ENCODE results near the gene SPRR3. TPM values are rescaled to one million over a fixed set of nuclear protein-coding genes. Genes with fewer than 3 reads are reported as not detected.

Gene SPRR3, protein sequence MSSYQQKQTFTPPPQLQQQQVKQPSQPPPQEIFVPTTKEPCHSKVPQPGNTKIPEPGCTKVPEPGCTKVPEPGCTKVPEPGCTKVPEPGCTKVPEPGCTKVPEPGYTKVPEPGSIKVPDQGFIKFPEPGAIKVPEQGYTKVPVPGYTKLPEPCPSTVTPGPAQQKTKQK
- total RNA-seq: not detected

DNA sequence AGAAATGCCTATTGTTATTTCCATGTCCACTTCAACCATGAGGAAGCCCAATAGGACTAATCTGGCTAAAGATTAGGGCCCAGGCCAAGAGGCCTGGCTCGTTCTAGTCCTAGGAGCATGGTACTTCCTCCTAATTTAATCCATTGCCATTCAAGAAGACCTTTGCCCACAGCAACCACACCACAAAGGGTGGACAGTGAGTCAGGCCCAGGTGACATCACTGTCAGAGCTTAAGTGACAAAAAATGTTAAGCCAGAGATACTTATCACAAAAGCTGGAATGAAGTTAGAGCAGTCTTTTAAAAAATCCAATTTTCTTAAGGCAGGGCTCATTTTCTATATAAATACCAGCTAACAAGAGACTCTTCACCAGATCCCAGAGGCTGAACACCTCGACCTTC, at the start of gene SPRR3:
Gene SPRR3, plus strand, starts transcription at position 368 of the 400 bp plus-strand sequence. CDS start 1,272 bp downstream, outside the sequence.
- no peak for DNase-seq (ENCODE audit: low spot score)
- no peak for ATAC-seq

DNA sequence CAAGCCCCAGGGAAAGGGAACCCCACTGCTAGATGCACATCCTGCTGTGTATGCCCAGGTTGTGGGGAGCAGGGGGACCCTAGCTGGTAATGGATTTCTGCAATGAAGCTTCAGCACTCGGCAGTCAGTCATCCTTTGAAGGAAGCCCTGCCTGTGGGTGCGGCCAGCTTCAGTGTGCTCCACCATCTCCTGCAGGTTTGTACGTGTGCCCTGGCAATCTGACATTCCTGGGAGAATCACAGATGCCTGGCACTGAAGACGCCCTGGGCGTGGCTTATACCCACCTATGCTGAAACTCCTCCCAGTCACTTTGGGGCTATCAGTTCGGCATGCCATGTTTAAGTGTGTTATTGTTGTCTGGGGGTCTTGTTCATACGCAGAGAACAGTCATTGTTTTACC, 47.8 kb upstream of the SPRR3 start:
- ATAC-seq: no peak
- DNase-seq (ENCODE audit: low spot score): no peak

DNA sequence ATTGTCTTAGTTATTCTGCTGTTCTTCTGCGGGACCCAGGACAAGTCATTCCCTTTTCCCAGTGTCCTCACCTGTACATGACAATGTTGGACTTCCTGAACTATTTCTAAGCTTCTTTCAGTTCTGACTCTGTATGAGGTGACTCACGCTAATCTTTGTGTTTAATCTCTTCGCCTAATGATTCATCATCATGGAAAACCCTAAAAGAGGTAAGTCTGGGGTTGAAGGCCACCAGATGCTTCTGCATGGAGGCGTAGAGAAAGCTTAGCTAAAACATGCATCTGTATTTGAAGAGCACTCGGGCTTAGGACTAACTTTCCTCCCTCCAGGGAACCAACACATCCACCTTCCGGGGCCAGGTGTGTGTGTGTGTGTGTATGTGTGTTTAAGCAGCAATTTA, 47.1 kb upstream of the SPRR3 start:
- ATAC-seq: no peak

DNA sequence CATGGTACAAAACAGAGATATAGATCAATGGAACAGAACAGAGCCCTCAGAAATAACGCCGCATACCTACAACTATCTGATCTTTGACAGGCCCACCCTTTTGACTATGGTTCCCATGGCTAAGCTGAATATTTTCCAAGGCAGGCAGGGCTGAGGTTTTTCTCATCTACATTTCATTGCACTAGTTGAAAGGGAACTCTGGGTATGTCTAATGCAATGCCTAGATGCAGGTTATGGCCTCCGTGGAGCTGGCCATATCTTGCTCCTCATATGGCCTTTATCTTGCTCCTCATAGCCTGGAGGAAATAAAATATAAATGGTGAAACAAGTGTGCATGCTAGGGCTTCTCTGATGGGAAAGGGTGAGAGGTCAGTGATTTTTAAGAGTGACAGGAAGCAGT, 44.0 kb upstream of the SPRR3 start:
- DNase-seq (ENCODE audit: low spot score): no peak
- no peak for ATAC-seq

More for the DNA sequence above, 47.1 kb upstream of the SPRR3 start:
- no peak for DNase-seq (ENCODE audit: low spot score)

DNA sequence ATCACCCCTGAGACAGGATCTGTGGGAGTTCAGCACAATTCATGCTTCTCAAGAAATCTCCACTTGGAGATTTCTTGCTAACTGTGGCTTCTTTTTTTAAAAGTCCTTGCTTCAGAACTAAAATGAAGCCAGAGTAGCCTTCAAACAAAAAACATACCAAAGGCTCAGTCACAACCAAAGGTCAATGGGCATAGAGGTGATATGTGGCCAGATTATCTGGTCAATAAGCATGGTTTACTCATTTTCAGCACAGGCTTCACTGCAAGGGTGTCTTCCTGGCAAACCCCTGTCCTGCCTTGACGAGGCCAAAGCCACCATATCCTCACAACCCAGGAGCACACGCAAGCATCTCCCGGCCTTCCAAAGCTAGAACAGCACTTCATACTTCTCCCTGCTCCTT, 42.3 kb upstream of the SPRR3 start:
- DNase-seq (ENCODE audit: low spot score) (no peak), ATAC-seq (peak; percentile 76)

DNA sequence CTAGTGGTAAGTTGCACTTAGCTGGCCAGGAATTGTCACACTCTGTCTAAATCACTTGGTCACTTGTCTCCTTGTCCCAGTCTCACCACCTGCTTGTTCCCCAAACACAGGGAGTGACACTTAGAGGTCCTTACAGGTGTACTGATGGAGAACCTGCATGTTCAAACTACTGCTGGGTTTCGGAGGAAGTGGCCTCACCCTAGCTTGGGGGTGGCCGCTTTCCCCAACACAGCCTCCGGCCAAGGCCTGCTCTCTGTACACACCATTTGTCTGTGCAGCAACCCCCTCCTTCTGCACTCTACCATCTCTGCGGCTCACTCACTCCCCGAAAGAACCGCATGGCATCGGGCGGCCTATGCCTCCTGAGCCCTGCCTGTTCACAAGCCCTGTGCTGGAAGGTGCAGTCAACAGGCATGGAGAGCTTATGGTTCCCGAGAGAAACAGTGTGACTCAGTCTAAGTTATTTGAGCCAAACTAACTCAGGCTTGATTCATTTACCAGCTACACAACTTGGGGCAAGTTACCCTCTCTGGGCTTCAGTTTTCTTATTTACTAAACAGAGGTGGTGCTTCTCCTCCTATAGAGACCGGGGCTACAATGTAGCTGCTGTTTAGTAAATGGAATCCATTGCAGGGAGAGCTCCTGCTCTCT, 41.6 kb upstream of the SPRR3 start:
- ATAC-seq (peak; percentile 8), DNase-seq (ENCODE audit: low spot score) (no peak)

DNA sequence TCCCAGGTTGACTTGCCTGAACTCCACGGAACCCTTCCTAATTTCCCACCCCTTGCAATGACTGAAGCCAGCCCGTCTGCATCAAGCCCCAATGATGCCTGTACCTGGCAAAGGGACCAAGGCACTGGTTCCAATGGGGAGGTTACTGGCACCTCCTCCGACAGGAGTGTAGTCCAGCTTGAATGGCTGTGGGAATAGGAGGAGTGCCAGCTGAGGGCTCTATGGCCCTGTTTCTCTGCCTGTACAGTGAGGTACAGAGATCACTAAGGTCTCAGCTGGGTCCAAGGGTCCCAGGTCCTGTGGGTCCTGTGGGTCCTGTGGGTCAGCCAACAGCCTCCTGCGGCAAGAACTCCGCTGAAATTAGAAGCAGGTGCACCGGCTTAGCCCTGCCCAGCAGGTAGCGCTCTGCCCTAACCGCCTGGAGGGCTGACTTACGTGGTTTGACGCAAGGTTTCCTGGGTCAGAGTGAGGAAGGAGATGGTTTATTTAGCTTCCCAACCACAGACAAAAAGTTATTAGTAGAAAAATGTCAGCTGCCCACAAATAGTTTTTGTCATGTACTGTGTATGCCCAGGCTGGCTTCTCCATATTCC, 41.0 kb upstream of the SPRR3 start:
- DNase-seq (ENCODE audit: low spot score) (peak; percentile 76), ATAC-seq (peak; percentile 88)

DNA sequence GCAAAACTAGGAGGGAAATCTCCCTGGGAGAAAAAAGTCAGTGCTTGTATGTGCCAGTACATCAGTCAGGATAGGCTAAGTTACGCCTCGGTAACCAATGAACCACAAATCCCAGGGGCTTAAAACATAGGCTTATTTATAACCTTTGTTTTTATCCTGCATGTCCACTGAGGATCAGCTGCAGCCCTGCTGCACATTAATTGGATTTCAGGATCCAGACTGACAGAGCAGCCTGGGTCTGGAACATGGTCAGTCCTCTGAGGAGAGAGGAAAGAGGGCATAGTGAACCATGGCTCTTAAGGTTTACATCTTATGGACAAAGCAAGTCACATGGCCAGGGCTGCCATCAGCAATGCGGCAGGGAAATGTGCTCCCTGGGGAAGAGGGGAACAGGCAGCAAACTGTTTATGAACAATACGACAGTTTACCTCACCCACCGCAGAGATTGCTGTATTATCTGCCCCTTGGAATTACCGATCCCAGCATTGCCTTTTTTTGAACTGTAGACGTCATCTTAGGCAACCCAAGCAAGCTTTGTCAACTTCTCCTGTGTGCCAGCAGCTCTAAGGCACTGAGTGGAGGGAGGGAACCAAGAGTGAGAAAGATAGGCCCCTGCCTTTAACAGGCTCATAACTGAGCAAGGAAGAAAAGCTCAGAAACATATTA, 40.2 kb upstream of the SPRR3 start:
- no peak for DNase-seq (ENCODE audit: low spot score)
- ATAC-seq: no peak

DNA sequence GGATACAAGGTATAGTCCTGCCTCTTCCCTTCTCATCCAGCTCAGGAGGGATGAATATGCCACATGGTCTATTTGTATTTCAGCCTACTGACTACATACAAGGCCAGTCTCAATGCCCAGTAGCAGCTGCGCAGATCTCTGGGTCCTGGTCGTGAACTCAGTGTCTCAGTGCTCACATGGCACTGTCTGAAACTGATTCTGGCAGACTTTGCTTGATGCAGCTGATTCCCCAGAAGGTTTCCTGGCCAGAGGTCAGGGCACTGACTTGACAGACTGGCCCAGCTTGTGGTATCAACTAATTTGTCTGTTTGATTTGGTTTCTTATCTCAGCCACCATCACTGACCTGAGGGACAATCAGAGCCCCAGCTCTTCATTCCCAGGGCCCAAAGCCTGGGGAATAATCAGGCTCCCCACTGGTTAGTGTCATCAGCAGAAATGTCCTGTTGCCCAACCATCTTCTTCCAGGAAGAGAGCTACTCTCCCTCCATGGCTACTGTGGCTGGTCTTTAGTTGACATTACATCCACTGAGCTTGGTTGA, 38.6 kb upstream of the SPRR3 start:
- no peak for ATAC-seq
- no peak for DNase-seq (ENCODE audit: low spot score)

DNA sequence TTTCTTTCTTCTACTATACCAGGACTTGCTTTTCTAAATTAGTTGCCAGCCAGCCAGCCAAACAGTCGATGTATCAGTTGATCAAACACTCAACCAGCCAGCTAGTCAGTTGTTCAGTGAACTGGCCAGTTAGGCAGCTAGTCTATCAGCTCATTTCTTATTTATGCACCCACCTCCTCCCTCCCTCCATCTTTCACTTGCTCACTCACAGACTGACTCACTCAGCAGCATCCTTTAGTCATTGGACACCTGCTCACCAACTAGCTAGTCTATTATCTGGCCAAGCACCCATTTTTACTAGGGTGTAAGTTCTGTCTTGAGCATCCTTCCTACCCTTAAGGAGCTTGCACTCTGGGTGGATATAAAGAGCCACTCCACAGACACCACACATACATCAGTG, 37.0 kb upstream of the SPRR3 start:
- DNase-seq (ENCODE audit: low spot score) (no peak), ATAC-seq (no peak)

DNA sequence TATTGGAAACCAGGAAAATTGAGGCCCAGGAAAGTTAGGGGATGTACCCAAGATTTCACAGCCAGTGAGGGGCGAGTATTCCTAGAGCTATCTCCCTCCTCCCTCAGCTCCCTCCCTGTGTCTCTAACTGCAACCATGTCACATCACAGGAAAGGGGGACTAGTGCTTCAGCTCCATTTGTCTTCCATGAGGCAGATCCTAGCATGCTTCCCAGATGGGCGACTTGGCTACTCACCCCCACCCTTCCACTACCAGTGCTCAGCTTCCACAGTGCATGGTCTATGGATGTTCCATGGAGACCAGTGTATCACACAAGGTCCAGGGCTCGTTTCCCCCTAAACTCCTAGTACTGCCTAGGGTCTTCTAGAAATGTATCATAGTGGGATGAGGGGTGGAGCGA, 35.7 kb upstream of the SPRR3 start:
- DNase-seq (ENCODE audit: low spot score) (no peak), ATAC-seq (no peak)

DNA sequence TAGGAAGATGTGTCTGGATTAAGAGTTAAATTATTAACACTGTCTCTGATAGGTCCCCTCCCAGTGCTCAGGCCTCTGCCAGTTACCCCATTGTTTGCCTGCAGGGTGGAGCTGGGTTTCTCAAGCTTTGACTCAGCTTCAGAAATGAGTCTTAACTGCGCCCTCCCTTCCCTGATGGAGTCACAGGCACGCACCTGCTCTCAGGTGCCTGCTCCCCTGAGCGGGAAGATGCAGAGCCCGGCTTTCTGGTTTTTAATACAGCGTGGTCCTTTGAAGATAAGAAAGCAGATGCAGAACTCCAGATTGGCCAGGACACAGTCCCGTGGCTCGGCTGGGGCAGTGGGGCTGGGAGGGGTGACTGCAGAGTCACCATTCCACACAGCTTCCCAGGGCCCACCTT, 34.3 kb upstream of the SPRR3 start:
- DNase-seq (ENCODE audit: low spot score) (no peak), ATAC-seq (no peak)

DNA sequence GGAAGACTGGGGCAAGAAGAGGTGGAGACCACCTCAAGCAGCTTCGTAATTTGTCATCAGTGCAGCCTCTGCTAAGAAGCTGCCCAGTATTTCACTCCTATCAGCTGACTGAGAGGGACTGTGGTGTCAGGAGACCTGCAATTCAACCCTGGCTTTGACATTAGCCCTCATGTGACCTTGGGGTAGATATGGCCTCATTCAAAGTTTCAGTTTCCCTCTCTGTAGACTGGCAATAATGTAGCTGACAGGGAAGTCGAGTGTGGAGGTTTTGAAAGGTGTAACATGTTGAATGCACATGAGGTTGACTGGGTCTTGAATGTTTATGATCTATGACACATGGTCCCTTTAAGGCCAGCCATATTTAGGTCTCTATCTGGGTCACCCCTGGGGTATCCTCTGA, 33.3 kb upstream of the SPRR3 start:
- ATAC-seq: no peak

DNA sequence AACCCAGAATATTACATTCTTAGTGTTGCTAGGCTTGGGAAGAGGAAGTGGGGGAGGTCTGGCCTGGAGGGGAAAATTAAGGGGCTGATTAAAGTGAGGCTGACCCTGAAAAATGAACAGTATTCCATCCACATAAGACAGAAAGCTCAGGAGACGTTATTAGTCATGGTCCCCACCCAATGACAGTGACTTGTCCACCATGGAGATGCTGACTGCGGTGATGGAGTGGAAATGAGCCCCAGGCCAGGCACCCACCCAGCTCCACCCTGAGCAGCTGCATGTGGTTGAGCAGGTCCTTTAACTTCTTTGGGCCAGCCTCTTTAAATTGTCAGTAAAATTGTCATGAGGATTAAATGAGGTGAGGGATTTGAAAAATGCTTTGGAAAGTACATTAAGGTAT, 32.5 kb upstream of the SPRR3 start:
- DNase-seq (ENCODE audit: low spot score): no peak
- ATAC-seq: no peak

More for the DNA sequence above, 33.3 kb upstream of the SPRR3 start:
- DNase-seq (ENCODE audit: low spot score): no peak

DNA sequence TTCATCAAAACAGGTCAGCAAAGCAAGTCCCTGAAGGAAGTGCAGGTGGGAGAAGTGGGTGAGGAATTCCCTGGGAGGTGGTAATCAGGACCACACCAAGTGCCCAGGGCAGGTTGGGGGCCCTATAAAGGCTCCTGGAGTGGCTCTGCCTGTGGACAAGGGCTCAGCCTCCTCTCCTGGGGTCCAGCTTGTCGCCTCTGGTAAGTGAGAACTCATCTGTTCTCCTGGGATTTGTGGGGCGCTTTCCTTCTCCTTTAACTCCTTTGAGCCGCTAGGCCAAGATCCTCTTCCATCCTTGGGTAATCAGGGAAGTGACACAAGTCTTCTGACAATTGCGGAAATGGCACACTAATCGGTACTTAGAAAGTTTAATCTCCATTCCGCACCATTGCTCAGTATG, 31.1 kb upstream of the SPRR3 start, which contains the start of gene SPRR4:
Gene SPRR4, plus strand, starts transcription at position 154 of the 400 bp plus-strand sequence. CDS start 1,243 bp downstream, outside the sequence.
- no peak for ATAC-seq
- DNase-seq (ENCODE audit: low spot score): no peak

DNA sequence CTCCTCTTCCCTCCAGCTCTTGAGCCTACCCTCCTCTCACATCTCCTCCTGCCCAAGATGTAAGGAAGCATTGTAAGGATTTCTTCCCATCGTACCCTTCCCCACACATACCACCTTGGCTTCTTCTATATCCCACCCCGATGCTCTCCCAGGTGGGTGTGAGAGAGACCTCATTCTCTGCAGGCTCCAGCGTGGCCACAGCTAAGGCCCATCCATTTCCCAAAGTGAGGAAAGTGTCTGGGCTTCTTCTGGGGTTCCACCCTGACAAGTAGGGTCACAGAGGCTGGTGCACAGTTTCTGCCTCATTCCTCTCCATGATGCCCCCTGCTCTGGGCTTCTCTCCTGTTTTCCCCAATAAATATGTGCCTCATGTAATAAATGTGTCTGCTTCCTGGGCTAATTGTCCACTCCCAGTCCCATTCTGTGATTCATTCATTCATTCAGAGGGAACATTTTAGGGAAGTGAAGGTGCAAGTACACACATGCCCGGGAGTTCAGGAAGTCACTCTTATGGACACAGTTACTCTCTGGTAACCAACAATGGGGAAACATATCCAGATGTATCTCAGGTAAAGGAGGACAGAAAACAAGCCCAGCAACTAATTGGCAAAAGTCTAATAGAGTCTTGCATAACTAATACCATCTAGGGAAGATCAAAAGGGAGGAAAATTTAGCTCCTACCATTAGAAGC, 29.2 kb upstream of the SPRR3 start:
- DNase-seq (ENCODE audit: low spot score) (no peak), ATAC-seq (no peak)

DNA sequence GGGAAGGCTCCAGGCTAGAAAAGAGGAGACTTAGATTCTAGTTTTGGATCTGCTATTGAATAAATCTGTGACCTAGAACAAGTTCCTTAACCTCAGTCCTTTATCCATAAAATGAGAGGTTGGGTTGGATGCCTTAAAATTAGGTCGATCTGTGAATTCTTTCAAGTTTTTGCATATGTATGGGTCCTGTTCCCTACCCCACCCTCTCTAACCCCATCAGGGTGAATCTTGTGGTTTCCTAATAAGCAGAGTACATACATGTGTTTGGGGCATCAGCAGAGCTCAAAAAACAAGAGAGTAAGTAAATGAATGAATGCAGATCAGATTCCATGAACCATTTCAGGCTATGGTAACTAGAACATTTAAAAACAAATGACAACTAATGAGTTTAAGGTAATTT, 24.9 kb upstream of the SPRR3 start:
- DNase-seq (ENCODE audit: low spot score): no peak
- no peak for ATAC-seq

DNA sequence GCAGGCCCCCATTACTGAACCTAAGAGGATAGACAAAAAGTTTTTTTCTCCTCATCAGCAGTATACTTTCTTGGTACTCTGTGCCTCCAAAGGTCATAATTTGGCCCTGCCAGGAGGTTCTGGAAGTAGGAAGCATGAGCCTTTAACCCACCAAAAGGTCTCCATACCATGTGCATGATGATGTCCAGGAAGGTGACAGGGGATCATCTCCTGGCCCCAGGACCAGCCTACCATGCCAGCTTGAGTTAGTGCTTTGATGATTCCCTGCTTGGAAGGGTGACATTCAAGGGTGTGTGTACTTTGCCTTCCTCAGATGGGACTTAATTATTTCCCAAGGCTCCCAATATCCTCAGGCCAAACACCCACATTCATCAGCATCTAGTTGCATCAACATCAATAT, 23.9 kb upstream of the SPRR3 start:
- no peak for ATAC-seq
- DNase-seq (ENCODE audit: low spot score): no peak

DNA sequence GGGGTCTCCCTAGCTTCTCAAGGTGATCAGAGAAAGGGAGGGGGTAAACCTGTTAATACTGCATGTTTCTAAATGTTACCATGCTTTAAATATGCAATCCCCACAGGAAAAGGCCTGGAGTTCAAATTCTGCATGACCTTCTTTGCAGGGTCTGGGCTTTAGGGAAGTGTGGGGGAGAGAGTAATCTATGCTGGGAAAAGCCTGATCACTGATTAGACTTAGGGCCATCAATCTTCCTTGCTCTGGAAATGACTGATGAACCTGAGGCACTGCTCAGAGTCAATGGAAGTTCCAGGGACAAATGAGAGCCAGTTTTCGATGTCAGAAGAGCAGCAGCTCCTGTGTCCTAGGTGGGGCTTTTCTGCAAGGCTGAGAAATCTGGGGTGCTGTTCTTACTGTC, 20.9 kb upstream of the SPRR3 start:
- ATAC-seq (no peak), DNase-seq (ENCODE audit: low spot score) (no peak)

DNA sequence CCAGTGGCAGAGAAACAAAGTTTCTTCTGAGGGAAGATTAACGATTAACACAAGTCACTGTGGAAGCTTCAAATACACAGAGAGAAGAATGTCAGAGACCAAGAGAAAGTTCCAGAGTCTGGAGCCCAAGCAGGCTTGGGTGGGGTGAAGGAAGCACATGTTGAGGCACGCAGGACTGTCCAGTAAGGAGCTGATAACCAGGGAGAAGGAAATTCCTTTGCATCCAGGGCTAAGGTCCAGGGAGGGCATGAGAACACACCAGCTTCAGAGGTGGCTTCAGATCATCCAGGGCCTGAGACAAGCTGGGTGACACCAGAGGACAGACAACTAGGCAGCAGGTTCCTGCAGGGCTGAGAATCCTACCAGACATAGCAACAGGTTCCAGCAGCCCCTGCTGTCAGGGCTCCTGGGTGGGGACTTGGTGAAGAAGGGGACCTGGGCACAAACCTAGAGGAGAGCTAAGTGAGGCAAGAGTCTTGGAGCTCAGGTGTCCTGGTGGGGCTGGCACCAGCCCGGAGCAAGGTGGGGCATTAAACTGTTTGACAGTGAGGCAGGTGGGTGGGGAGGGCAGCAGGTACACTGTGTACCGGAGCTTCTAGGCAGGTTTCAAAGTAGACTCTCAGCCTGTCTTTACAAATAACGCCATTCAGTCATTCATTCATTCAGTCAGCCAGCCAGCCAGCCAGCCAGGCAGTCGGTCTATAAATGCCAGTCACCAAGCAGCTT, 20.2 kb upstream of the SPRR3 start:
- DNase-seq (ENCODE audit: low spot score) (no peak), ATAC-seq (no peak)

Data from left lobe of liver (tissue), 2 donors.